ENCODE results near the gene POC1B.

Gene POC1B

GRCh38 chr12:89450907-89451306, 74.9 kb downstream of the POC1B start:
- Histone ChIP-seq H3K27ac (no peak overlapping the region), H3K27me3 (ENCODE audit: control insufficient read depth, insufficient read depth, low read length) (no peaks in the 10 kb centered on the region), H3K4me1 (no peaks in the 10 kb centered on the region), H3K9ac (no peak overlapping the region), H3K4me3 (ENCODE audit: low read depth, low read length) (no peak overlapping the region), H3K9me3 (ENCODE audit: control insufficient read depth, low read length) (no peaks in the 10 kb centered on the region), H3K36me3 (ENCODE audit: control insufficient read depth, insufficient read depth, low read length) (no peaks in the 10 kb centered on the region), H2AFZ (no peak overlapping the region), H3K79me2 (no peaks in the 10 kb centered on the region), H3K4me2 (ENCODE audit: low read length) (no peak overlapping the region)
- TF ChIP-seq CTCF (IDR thresholded peaks at IDR 0.05): no peak

- no peak for TF ChIP-seq CTCF (IDR thresholded peaks at IDR 0.05)
- H3K4me1 ChIP-seq: no peaks in the 10 kb centered on the region
- no peaks in the 10 kb centered on the region for H3K36me3 ChIP-seq (ENCODE audit: control insufficient read depth, insufficient read depth, low read length)
- H3K27ac ChIP-seq: no peak overlapping the region
- H3K4me3 ChIP-seq (ENCODE audit: low read depth, low read length): no peak overlapping the region
- peaks cover 2% of the 10 kb centered on the region for H3K79me2 ChIP-seq
- H3K9me3 ChIP-seq (ENCODE audit: control insufficient read depth, low read length): no peaks in the 10 kb centered on the region
- H3K4me2 ChIP-seq (ENCODE audit: low read length): no peak overlapping the region
- no peak overlapping the region for H3K9ac ChIP-seq
- H2AFZ ChIP-seq: no peak overlapping the region
- H3K27me3 ChIP-seq (ENCODE audit: control insufficient read depth, insufficient read depth, low read length): no peaks in the 10 kb centered on the region
Measured at GRCh38 chr12:89448951-89449371, 76.9 kb downstream of the POC1B start.

GRCh38 chr12:89448526-89448925, 77.3 kb downstream of the POC1B start:
- H3K27me3 ChIP-seq (ENCODE audit: control insufficient read depth, insufficient read depth, low read length): no peaks in the 10 kb centered on the region
- H3K36me3 ChIP-seq (ENCODE audit: control insufficient read depth, insufficient read depth, low read length): no peaks in the 10 kb centered on the region
- no peak for TF ChIP-seq CTCF (IDR thresholded peaks at IDR 0.05)
- H3K9me3 ChIP-seq (ENCODE audit: control insufficient read depth, low read length): no peaks in the 10 kb centered on the region
- H3K79me2 ChIP-seq: peaks cover 2% of the 10 kb centered on the region
- H3K4me1 ChIP-seq: no peaks in the 10 kb centered on the region
- no peak overlapping the region for H2AFZ ChIP-seq
- H3K4me3 ChIP-seq (ENCODE audit: low read depth, low read length): no peak overlapping the region
- H3K9ac ChIP-seq: no peak overlapping the region
- H3K4me2 ChIP-seq (ENCODE audit: low read length): no peak overlapping the region
- no peak overlapping the region for H3K27ac ChIP-seq

- no peak overlapping the region for H3K4me3 ChIP-seq (ENCODE audit: low read depth, low read length)
- no peaks in the 10 kb centered on the region for H3K36me3 ChIP-seq (ENCODE audit: control insufficient read depth, insufficient read depth, low read length)
- no peak for TF ChIP-seq CTCF (IDR thresholded peaks at IDR 0.05)
- H3K9me3 ChIP-seq (ENCODE audit: control insufficient read depth, low read length): no peaks in the 10 kb centered on the region
- H3K79me2 ChIP-seq: peaks cover 7% of the 10 kb centered on the region
- no peak overlapping the region for H3K9ac ChIP-seq
- no peak overlapping the region for H3K27ac ChIP-seq
- no peak overlapping the region for H3K4me2 ChIP-seq (ENCODE audit: low read length)
- H3K4me1 ChIP-seq: no peaks in the 10 kb centered on the region
- no peaks in the 10 kb centered on the region for H3K27me3 ChIP-seq (ENCODE audit: control insufficient read depth, insufficient read depth, low read length)
- H2AFZ ChIP-seq: no peak overlapping the region
Measured at GRCh38 chr12:89439941-89440340, 85.9 kb downstream of the POC1B start.

- no peaks in the 10 kb centered on the region for H3K4me1 ChIP-seq
- no peaks in the 10 kb centered on the region for H3K36me3 ChIP-seq (ENCODE audit: control insufficient read depth, insufficient read depth, low read length)
- H2AFZ ChIP-seq: no peak overlapping the region
- H3K27ac ChIP-seq: no peak overlapping the region
- H3K27me3 ChIP-seq (ENCODE audit: control insufficient read depth, insufficient read depth, low read length): no peaks in the 10 kb centered on the region
- no peak overlapping the region for H3K9ac ChIP-seq
- no peaks in the 10 kb centered on the region for H3K9me3 ChIP-seq (ENCODE audit: control insufficient read depth, low read length)
- H3K4me3 ChIP-seq (ENCODE audit: low read depth, low read length): no peak overlapping the region
- no peak overlapping the region for H3K4me2 ChIP-seq (ENCODE audit: low read length)
- peaks cover 7% of the 10 kb centered on the region for H3K79me2 ChIP-seq
- no peak for TF ChIP-seq CTCF (IDR thresholded peaks at IDR 0.05)
Measured at GRCh38 chr12:89437231-89437630, 88.6 kb downstream of the POC1B start.
